ENCODE measurements around the gene TMC6.
A peak's percentile ranks its signal among the peaks of the same experiment; 100 is the strongest.

GRCh38 chr17:78092794-78093324 is 35.7 kb downstream of the TMC6 start:
- TF ChIP-seq GATA2 (IDR thresholded peaks at IDR 0.05; ENCODE audit: low read depth, low read length) = peak; percentile 68
- no peak for TF ChIP-seq GATA3 (IDR thresholded peaks at IDR 0.05; ENCODE audit: low read depth, low read length)

Measured in SH-SY5Y (cell line).